HepG2 (cell line): ENCODE data around the gene GRK6. TPM values are rescaled to one million over a fixed set of nuclear protein-coding genes. Genes with fewer than 3 reads are reported as not detected.

Experiments used
- BCL6 ChIP-seq: IDR thresholded peaks from 2 replicates; pipeline ENCODE4 v1.6.1; 2016; ENCODE audit warnings: missing genetic modification reagents, missing compliant biosample characterization
- ETV6 ChIP-seq: sonication (generic); formaldehyde crosslinking; conservative IDR thresholded peaks from 2 replicates; pipeline ENCODE4 v1.4.0; 2020; ENCODE audit warnings: missing genetic modification reagents
- KMT2B ChIP-seq: IDR thresholded peaks from 2 replicates; pipeline ENCODE4 v1.6.1; 2016; ENCODE audit warnings: missing genetic modification reagents, missing compliant biosample characterization
- LCORL ChIP-seq, 2 experiments: fragments of 450-650 bp in 1 of 2; sonication (generic) in 1 of 2; formaldehyde crosslinking in 1 of 2; IDR thresholded peaks; 2 replicates each; pipeline versions ENCODE4 v1.5.0 to v1.6.1; 2017 to 2020; ENCODE audit warnings: antibody characterized with exemption in 1 of 2, missing genetic modification reagents in 1 of 2
- MAF1 ChIP-seq: sonication (generic); formaldehyde crosslinking; IDR thresholded peaks from 2 replicates; pipeline ENCODE4 v1.5.0; 2020; ENCODE audit warnings: missing genetic modification reagents, borderline replicate concordance
- MEIS1 ChIP-seq: sonication (generic); formaldehyde crosslinking; IDR thresholded peaks from 2 replicates; pipeline ENCODE4 v1.9.0; 2021; ENCODE audit warnings: mild to moderate bottlenecking, missing genetic modification reagents, moderate library complexity, borderline replicate concordance
- MTA3 ChIP-seq: sonication (generic); formaldehyde crosslinking; IDR thresholded peaks from 2 replicates; pipeline ENCODE4 v1.4.0; 2020; ENCODE audit warnings: missing genetic modification reagents
- PITX1 ChIP-seq: sonication (generic); formaldehyde crosslinking; IDR thresholded peaks from 2 replicates; pipeline ENCODE4 v1.5.1; 2020; ENCODE audit warnings: mild to moderate bottlenecking, missing genetic modification reagents
- REXO4 ChIP-seq: sonication (generic); formaldehyde crosslinking; IDR thresholded peaks from 2 replicates; pipeline ENCODE4 v1.8.0; 2022; ENCODE audit warnings: missing genetic modification reagents, mild to moderate bottlenecking, borderline replicate concordance
- SIN3A ChIP-seq: IDR thresholded peaks from 2 replicates; pipeline ENCODE4 v1.6.1; 2011; ENCODE audit warnings: low read depth, mild to moderate bottlenecking, control low read depth, low read length, borderline replicate concordance
- ZNF138 ChIP-seq: sonication (generic); formaldehyde crosslinking; IDR thresholded peaks from 2 replicates; pipeline ENCODE4 v1.5.0; 2020; ENCODE audit warnings: mild to moderate bottlenecking, low read depth, missing genetic modification reagents
- ZNF143 ChIP-seq: sonication (generic); formaldehyde crosslinking; IDR thresholded peaks from 2 replicates; pipeline ENCODE4 v1.4.0; 2020; ENCODE audit warnings: missing genetic modification reagents
- ZNF20 ChIP-seq: sonication (generic); formaldehyde crosslinking; IDR thresholded peaks from 2 replicates; pipeline ENCODE4 v1.4.0; 2020; ENCODE audit warnings: mild to moderate bottlenecking, moderate library complexity, missing genetic modification reagents
- ZNF34 ChIP-seq: sonication (generic); formaldehyde crosslinking; IDR thresholded peaks from 2 replicates; pipeline ENCODE4 v1.4.0; 2020; ENCODE audit warnings: mild to moderate bottlenecking, missing genetic modification reagents, borderline replicate concordance
- ZNF598 ChIP-seq: sonication (generic); formaldehyde crosslinking; IDR thresholded peaks from 2 replicates; pipeline ENCODE4 v1.5.1; 2020; ENCODE audit warnings: mild to moderate bottlenecking, missing genetic modification reagents, borderline replicate concordance
- ZNF777 ChIP-seq: sonication (generic); formaldehyde crosslinking; IDR thresholded peaks from 2 replicates; pipeline ENCODE4 v1.4.0; 2020; ENCODE audit warnings: missing genetic modification reagents
- polyA plus RNA-seq, 8 experiments: library from polyadenylated mRNA; depleted of rRNA in 3 of 8; stranded (reverse) in 7 of 8; unstranded in 1 of 8; fragments of >200 nt; fragmentation: Illumina TruSeq in 4 of 8; extraction: Trizol in 4 of 8; gene quantifications; 2 replicates each; pipeline versions ENCODE4 v1.2.1 to v1.2.3, GENCODE V29; 2011 to 2016; ENCODE audit warnings: low read depth in 4 of 8, missing spikeins in 1 of 8, mixed read lengths in 1 of 8; ENCODE audit not compliant: insufficient read depth in 1 of 8
- total RNA-seq, 5 experiments: library from RNA; depleted of rRNA; stranded (reverse); fragments of >200 nt; fragmentation: Illumina TruSeq; extraction: Trizol; gene quantifications; 2 replicates each; pipeline ENCODE4 v1.2.3, GENCODE V29; 2016; ENCODE audit warnings: low read depth in 1 of 5
- TF ChIP-seq, protein P1 (sequence below): sonication (generic); formaldehyde crosslinking; IDR thresholded peaks from 2 replicates; pipeline ENCODE4 v1.8.0; 2022; ENCODE audit warnings: mild to moderate bottlenecking, missing genetic modification reagents; ENCODE audit not compliant: insufficient replicate concordance
- TF ChIP-seq, protein P2 (sequence below): sonication (generic); formaldehyde crosslinking; IDR thresholded peaks from 2 replicates; pipeline ENCODE4 v1.5.1; 2020; ENCODE audit warnings: mild to moderate bottlenecking, moderate library complexity, missing genetic modification reagents
- TF ChIP-seq, protein P3 (sequence below): IDR thresholded peaks from 2 replicates; pipeline ENCODE4 v1.6.1; 2016; ENCODE audit warnings: low read depth
- TF ChIP-seq, protein P4 (sequence below): sonication (generic); formaldehyde crosslinking; conservative IDR thresholded peaks from 2 replicates; pipeline ENCODE4 v1.4.0; 2020; ENCODE audit warnings: missing genetic modification reagents
- TF ChIP-seq, protein P5 (sequence below): sonication (generic); formaldehyde crosslinking; IDR thresholded peaks from 2 replicates; pipeline ENCODE4 v1.5.1; 2020; ENCODE audit warnings: mild to moderate bottlenecking, missing genetic modification reagents, borderline replicate concordance

GRK6 gene
- total and polyA plus RNA-seq, 2 of the 13 experiments (the other 11 are each of a cell fraction or from before 2014, with no cell fraction given): 13.2 to 19.9 TPM

DNA sequence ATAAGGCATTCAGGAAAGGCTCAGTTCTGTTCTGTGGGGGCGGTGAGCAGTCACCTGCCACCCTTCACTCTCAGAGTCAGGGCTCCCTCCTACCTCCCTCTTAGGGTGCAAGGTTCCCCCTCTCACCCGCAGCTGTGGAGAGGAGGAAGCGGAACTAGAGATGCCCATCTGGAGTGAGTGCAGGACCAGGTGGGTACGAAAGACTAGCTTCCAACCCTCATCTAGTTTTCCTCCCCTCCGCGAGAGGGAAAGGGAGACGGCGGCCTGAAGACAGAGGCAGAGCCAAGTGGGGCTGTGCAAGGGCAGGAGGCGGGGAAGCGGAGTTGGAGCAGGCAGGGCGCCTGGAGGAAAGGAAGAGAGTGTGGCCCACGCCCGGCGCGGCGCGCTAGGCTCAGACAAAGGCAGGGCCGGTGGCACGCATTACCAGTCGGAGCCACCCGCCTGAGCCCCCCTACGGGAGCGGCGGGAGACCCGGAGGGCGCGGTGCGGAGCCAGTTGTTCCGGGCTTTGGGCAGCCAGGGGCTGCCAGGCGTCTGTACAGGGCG, 27.4 kb downstream of the GRK6 start (continued):
- TF ChIP-seq, protein P1, sequence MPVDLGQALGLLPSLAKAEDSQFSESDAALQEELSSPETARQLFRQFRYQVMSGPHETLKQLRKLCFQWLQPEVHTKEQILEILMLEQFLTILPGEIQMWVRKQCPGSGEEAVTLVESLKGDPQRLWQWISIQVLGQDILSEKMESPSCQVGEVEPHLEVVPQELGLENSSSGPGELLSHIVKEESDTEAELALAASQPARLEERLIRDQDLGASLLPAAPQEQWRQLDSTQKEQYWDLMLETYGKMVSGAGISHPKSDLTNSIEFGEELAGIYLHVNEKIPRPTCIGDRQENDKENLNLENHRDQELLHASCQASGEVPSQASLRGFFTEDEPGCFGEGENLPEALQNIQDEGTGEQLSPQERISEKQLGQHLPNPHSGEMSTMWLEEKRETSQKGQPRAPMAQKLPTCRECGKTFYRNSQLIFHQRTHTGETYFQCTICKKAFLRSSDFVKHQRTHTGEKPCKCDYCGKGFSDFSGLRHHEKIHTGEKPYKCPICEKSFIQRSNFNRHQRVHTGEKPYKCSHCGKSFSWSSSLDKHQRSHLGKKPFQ (CRISPR knock-in tag): no peak
- no peak for TF ChIP-seq LCORL (IDR thresholded peaks at IDR 0.05)
- TF ChIP-seq LCORL (CRISPR knock-in tag; IDR thresholded peaks at IDR 0.05): no peak
- TF ChIP-seq ETV6 (CRISPR knock-in tag): no peak
- TF ChIP-seq, protein P2, sequence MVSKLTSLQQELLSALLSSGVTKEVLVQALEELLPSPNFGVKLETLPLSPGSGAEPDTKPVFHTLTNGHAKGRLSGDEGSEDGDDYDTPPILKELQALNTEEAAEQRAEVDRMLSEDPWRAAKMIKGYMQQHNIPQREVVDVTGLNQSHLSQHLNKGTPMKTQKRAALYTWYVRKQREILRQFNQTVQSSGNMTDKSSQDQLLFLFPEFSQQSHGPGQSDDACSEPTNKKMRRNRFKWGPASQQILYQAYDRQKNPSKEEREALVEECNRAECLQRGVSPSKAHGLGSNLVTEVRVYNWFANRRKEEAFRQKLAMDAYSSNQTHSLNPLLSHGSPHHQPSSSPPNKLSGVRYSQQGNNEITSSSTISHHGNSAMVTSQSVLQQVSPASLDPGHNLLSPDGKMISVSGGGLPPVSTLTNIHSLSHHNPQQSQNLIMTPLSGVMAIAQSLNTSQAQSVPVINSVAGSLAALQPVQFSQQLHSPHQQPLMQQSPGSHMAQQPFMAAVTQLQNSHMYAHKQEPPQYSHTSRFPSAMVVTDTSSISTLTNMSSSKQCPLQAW (CRISPR knock-in tag): 0 out of 2 replicates have a peak, but pooled peaks have one; percentile 6
- TF ChIP-seq, protein P3, sequence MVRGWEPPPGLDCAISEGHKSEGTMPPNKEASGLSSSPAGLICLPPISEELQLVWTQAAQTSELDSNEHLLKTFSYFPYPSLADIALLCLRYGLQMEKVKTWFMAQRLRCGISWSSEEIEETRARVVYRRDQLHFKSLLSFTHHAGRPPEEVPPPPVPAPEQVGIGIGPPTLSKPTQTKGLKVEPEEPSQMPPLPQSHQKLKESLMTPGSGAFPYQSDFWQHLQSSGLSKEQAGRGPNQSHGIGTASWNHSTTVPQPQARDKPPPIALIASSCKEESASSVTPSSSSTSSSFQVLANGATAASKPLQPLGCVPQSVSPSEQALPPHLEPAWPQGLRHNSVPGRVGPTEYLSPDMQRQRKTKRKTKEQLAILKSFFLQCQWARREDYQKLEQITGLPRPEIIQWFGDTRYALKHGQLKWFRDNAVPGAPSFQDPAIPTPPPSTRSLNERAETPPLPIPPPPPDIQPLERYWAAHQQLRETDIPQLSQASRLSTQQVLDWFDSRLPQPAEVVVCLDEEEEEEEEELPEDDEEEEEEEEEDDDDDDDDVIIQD: no peak
- TF ChIP-seq MAF1 (CRISPR knock-in tag): no peak
- no peak for TF ChIP-seq BCL6
- 0 out of 2 replicates have a peak, but pooled peaks have one; percentile 6 for TF ChIP-seq SIN3A
- TF ChIP-seq, protein P4, sequence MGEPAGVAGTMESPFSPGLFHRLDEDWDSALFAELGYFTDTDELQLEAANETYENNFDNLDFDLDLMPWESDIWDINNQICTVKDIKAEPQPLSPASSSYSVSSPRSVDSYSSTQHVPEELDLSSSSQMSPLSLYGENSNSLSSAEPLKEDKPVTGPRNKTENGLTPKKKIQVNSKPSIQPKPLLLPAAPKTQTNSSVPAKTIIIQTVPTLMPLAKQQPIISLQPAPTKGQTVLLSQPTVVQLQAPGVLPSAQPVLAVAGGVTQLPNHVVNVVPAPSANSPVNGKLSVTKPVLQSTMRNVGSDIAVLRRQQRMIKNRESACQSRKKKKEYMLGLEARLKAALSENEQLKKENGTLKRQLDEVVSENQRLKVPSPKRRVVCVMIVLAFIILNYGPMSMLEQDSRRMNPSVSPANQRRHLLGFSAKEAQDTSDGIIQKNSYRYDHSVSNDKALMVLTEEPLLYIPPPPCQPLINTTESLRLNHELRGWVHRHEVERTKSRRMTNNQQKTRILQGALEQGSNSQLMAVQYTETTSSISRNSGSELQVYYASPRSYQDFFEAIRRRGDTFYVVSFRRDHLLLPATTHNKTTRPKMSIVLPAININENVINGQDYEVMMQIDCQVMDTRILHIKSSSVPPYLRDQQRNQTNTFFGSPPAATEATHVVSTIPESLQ (CRISPR knock-in tag): no peak
- no peak for TF ChIP-seq ZNF143 (CRISPR knock-in tag)
- TF ChIP-seq, protein P5, sequence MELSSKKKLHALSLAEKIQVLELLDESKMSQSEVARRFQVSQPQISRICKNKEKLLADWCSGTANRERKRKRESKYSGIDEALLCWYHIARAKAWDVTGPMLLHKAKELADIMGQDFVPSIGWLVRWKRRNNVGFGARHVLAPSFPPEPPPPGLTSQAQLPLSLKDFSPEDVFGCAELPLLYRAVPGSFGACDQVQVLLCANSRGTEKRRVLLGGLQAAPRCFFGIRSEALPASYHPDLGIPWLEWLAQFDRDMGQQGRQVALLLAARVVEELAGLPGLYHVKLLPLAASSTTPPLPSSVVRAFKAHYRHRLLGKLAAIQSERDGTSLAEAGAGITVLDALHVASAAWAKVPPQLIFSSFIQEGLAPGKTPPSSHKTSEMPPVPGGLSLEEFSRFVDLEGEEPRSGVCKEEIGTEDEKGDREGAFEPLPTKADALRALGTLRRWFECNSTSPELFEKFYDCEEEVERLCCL (CRISPR knock-in tag): no peak
- TF ChIP-seq ZNF20 (CRISPR knock-in tag): no peak
- no peak for TF ChIP-seq ZNF34
- TF ChIP-seq ZNF598 (CRISPR knock-in tag): peak; percentile 61; the same call in 1 of the 2 replicates
- TF ChIP-seq PITX1 (CRISPR knock-in tag): peak; percentile 9; the same call in 1 of the 2 replicates
- no peak for TF ChIP-seq KMT2B (CRISPR knock-in tag)
- TF ChIP-seq REXO4 (CRISPR knock-in tag): no peak
- no peak for TF ChIP-seq ZNF138 (CRISPR knock-in tag)
- TF ChIP-seq MTA3 (CRISPR knock-in tag): no peak
- no peak for TF ChIP-seq ZNF777 (CRISPR knock-in tag)
- TF ChIP-seq MEIS1 (CRISPR knock-in tag): no peak
